Ovary (tissue), 9 donors: Measurements from ENCODE around the gene NIN. TPM values are rescaled to one million over a fixed set of nuclear protein-coding genes. Genes with fewer than 3 reads are reported as not detected.

Experiments used
- DNase-seq, 5 donors: peaks; one replicate each; pipeline ENCODE4 v3.0.0-alpha.2; 2019 to 2020
- H3K27ac ChIP-seq, 2 donors: fragments of 200-600 bp; one replicate each; pipeline versions ENCODE4 v1.5.1 to v1.8.0; 2019 to 2022
- H3K27me3 ChIP-seq: fragments of 200-600 bp; one replicate; pipeline ENCODE4 v1.8.0; 2022
- H3K36me3 ChIP-seq: fragments of 200-600 bp; sonication (generic); one replicate; pipeline ENCODE4 v1.5.1; 2019
- H3K4me1 ChIP-seq: one replicate; pipeline ENCODE4 v1.8.1; 2013; ENCODE audit warnings: mild to moderate bottlenecking, moderate library complexity; ENCODE audit not compliant: insufficient read depth
- H3K4me3 ChIP-seq: fragments of 200-600 bp; sonication (generic); one replicate; pipeline ENCODE4 v1.5.1; 2017
- H3K9me3 ChIP-seq, 2 donors: fragments of 200-600 bp in 1 of 2; sonication (generic) in 1 of 2; one replicate each; pipeline versions ENCODE4 v1.5.1 to v1.8.1; 2013 to 2019; ENCODE audit warnings: mild to moderate bottlenecking in 1 of 2, moderate library complexity in 1 of 2
- EP300 ChIP-seq: sonication (generic); formaldehyde crosslinking; IDR thresholded peaks from one replicate; pipeline ENCODE4 v1.6.1; 2017; ENCODE audit warnings: antibody characterized with exemption
- POLR2A ChIP-seq: fragments of 450-650 bp; IDR thresholded peaks from one replicate; pipeline ENCODE4 v1.6.1; 2017; ENCODE audit warnings: antibody characterized with exemption, mild to moderate bottlenecking, moderate library complexity
- WGBS, 3 donors: extraction: QIAGEN DNeasy Blood & Tissue Kit in 1 of 3; methylation state at CpG; one replicate each; pipeline versions ENCODE4 v1.1.5 to v1.1.7; 2013 to 2017; 5-methylcytosine and 5-hydroxymethylcytosine counted together
- intact Hi-C, 4 donors: fragments of 100-400 bp; cut with DNase I; formaldehyde crosslinking; loops; one replicate each; pipeline versions ENCODE4 v1.11.0 to v1.15.1; 2022 to 2023
- polyA plus RNA-seq, 2 donors: library from polyadenylated mRNA; stranded (reverse); fragments of 200-250 nt in 1 of 2; fragments of 350-450 nt in 1 of 2; fragmentation: Illumina TruSeq in 1 of 2; extraction: RNeasy Lipid Tissue Mini Kit (QIAGEN cat#74804) in 1 of 2; gene quantifications; one replicate each; pipeline ENCODE4 v1.2.3, GENCODE V29; 2013 to 2014
- total RNA-seq, 7 donors: library from RNA; depleted of rRNA in 2 of 7; stranded (reverse); fragments of >200 nt in 2 of 7; fragmentation: NEBNext Ultra II Directional in 3 of 7; extraction: Animal tissue kit (Norgen Biotek cat#: 25700) in 3 of 7; gene quantifications; one replicate each; pipeline versions ENCODE4 v1.1.0 to v1.2.4, GENCODE V29; 2016 to 2023
- TF ChIP-seq, protein P1 (sequence below), 3 donors: fragments of 450-650 bp in 2 of 3; fragments of 200-600 bp in 1 of 3; IDR thresholded peaks; one replicate each; pipeline versions ENCODE4 v1.5.1 to v1.8.0; 2016 to 2022; ENCODE audit warnings: antibody characterized with exemption in 3 of 3, mild to moderate bottlenecking in 1 of 3
- donor health status: DM: no; HTN: no; CAD: no; lungs with moderate emphysema.
- donor health status: DM: no; HTN: no; CAD: no.
- donor health status: Bipolar disorder and iron deficiency.
- donor health status: DM: yes; HTN: yes; CAD: no.
- donor health status: DM: no; HTN: no; CAD: no.
- donor health status: DM: yes; HTN: yes; CAD: no.

NIN gene
- total and polyA plus RNA-seq, 9 donors = 6.4 to 32.4 (median 28.0) TPM

DNA sequence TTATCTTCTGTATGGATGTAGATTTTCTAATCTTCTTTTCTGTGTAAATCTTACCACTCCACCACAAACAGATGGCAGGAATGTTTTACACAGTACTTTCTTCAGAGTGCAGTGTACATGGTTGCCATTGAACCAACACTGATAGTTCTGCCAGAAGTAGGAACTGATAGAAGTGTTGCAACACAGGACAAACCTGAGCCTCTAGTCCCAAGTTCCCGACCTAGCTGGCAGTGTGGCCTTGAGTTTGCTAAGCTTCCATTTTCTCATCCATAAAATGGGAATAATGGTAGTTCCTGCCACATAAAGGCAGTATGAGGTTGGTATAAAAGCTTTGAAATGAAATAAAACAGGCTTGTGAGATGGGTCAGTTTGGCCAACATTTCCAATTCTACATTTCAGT is 112.0 kb downstream of the NIN start:
- Histone ChIP-seq H3K4me1 (no peaks in the 10 kb centered on the region), H3K27ac (no peak overlapping the region), H3K4me3 (no peak overlapping the region), H3K9me3 (no peaks in the 10 kb centered on the region), H3K27me3 (no peaks in the 10 kb centered on the region), H3K36me3 (no peaks in the 10 kb centered on the region)
- TF ChIP-seq EP300 (no peak), POLR2A (no peak)
- TF ChIP-seq, protein P1, sequence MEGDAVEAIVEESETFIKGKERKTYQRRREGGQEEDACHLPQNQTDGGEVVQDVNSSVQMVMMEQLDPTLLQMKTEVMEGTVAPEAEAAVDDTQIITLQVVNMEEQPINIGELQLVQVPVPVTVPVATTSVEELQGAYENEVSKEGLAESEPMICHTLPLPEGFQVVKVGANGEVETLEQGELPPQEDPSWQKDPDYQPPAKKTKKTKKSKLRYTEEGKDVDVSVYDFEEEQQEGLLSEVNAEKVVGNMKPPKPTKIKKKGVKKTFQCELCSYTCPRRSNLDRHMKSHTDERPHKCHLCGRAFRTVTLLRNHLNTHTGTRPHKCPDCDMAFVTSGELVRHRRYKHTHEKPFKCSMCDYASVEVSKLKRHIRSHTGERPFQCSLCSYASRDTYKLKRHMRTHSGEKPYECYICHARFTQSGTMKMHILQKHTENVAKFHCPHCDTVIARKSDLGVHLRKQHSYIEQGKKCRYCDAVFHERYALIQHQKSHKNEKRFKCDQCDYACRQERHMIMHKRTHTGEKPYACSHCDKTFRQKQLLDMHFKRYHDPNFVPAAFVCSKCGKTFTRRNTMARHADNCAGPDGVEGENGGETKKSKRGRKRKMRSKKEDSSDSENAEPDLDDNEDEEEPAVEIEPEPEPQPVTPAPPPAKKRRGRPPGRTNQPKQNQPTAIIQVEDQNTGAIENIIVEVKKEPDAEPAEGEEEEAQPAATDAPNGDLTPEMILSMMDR (IDR thresholded peaks at IDR 0.05) = no peak
- no peak for DNase-seq
- intact Hi-C loops = no loop called here
- WGBS, 3 donors = 76 to 88% (median 82%) methylated on average over 1 of the region's 1 CpG

DNA sequence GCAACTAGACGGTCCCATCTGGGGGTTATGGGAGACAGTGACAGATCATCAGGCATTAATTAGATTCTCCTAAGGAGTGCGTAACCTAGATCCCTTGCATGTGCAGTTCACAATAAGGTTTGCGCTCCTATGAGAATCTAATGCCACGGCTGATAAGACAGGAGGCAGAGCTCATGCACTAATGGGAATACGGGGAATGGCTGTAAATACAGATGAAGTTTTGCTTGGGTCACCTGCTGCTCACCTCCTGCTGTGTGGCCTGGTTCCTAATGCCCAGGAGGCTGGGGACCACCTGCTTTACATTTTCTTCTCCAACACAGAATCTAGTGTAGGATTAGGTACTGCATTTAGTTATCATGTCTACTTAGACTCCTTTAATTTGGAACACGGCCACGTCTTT is 113.2 kb downstream of the NIN start:
- Histone ChIP-seq H3K4me1 (no peaks in the 10 kb centered on the region), H3K4me3 (no peak overlapping the region), H3K27ac (no peak overlapping the region), H3K36me3 (no peaks in the 10 kb centered on the region), H3K9me3 (no peaks in the 10 kb centered on the region), H3K27me3 (no peaks in the 10 kb centered on the region)
- TF ChIP-seq, protein P1 (IDR thresholded peaks at IDR 0.05) = no peak
- TF ChIP-seq POLR2A (no peak), EP300 (no peak)
- WGBS, 3 donors = 54 to 70% (median 61%) methylated on average over 7 of the region's 7 CpGs
- no peak for DNase-seq
- intact Hi-C loops = no loop called here

DNA sequence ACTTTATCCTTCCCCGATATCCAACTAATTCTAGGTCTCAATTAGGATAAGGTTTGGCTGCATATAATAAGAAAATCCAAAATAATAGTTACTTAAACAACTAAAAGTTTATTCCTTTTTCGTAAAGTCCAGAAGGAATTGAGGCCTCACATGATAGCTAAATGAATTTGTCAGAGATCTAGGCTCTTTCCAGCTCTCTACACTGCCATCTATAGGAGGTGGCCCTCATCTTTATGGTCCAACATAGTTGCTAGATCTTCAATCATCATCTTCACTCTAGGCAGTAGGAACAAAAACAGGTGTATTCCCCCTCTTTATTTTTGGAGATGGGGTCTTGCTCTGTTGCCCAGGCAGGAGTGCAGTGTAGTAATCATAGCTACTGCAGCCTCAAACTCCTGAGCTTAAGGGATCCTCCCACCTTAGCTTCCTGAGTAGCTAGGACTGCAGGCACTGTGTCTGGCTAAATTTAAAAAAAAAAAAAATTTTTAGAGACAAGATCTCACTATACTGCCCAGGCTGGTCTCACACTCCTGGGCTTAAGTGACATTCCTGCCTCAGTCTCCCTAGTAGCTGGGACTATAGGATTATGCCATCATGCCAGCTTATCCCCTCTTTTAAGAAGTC is 116.4 kb downstream of the NIN start:
- H3K4me3 ChIP-seq = no peak overlapping the region
- H3K36me3 ChIP-seq = no peaks in the 10 kb centered on the region
- 74 to 79% (median 76%) methylated on average over 2 of the region's 2 CpGs for WGBS, 3 donors
- intact Hi-C loops = no loop called here
- no peaks in the 10 kb centered on the region for H3K4me1 ChIP-seq
- no peak overlapping the region for H3K27ac ChIP-seq
- no peak for TF ChIP-seq POLR2A
- TF ChIP-seq, protein P1 (IDR thresholded peaks at IDR 0.05) = peak in 1 of 3 donors; percentile 21
- no peaks in the 10 kb centered on the region for H3K9me3 ChIP-seq
- H3K27me3 ChIP-seq = no peaks in the 10 kb centered on the region
- DNase-seq = no peak

DNA sequence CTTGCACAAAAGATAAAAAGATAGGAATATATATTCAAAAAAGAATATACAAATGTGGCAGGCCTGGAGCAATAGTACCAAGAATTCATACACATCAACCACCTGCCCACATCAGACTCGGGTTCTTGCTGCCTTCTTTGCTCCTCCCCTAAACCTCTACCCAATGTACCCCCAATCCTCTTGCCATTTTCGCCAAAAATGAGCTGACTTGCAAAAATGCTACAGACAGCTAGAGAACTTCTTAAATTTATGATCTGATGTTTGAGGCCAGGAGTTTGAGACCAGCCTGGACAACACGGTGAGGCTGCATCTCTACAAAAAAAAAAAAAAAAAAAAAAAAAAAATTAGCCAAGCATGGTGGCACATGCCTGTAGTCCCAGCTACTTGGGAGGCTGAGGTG is 119.9 kb downstream of the NIN start:
- DNase-seq = no peak
- TF ChIP-seq, protein P1 (IDR thresholded peaks at IDR 0.05) = no peak
- Histone ChIP-seq H3K27ac (no peak overlapping the region), H3K4me3 (no peak overlapping the region), H3K9me3 (no peaks in the 10 kb centered on the region), H3K4me1 (no peaks in the 10 kb centered on the region), H3K36me3 (no peaks in the 10 kb centered on the region), H3K27me3 (no peaks in the 10 kb centered on the region)
- WGBS, 3 donors = 92 to 96% (median 93%) methylated on average over 3 of the region's 3 CpGs
- intact Hi-C loops = no loop called here
